ENCODE measurements around the gene CKS2. TPM values are rescaled to one million over a fixed set of nuclear protein-coding genes. Genes with fewer than 3 reads are reported as not detected.

CKS2 gene
- total RNA-seq, 2 experiments from 2014 or later, result 221 to 230 TPM

DNA sequence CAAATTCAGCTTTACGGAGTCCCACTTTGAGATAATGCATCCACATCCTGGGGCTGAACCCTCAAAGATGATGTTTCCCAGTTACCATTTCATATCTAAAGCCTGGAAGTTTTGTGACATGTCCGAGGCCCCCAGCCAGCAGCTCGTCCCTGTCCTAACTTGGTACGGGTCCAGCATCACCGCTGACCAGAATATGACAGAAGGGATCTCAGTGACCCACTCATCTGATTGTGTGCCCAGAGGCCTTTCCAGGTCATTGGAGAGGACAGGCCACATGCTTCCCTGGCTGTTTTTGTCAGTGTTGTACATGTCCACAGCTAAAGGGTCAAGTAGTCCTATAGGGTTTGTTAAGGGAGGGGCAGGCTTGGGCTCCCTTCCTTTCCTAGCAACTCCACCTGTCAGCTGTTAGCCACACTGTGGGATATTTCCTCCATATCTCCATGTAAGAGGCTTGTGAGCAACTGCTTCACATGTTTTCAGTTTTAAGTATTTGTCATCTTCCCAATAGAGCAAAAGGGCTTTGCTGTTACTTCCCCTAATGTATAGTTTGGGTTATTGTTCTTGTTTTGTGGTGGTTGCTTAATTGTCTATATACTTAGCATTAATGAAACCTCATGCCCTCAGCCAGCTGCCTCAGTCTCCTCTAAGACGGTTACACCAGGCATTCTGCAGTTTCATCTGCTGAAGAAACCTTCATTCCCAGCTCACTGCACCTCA lies 40.7 kb downstream of the CKS2 start:
- DNase-seq, result no peak
- TF ChIP-seq, protein P1, sequence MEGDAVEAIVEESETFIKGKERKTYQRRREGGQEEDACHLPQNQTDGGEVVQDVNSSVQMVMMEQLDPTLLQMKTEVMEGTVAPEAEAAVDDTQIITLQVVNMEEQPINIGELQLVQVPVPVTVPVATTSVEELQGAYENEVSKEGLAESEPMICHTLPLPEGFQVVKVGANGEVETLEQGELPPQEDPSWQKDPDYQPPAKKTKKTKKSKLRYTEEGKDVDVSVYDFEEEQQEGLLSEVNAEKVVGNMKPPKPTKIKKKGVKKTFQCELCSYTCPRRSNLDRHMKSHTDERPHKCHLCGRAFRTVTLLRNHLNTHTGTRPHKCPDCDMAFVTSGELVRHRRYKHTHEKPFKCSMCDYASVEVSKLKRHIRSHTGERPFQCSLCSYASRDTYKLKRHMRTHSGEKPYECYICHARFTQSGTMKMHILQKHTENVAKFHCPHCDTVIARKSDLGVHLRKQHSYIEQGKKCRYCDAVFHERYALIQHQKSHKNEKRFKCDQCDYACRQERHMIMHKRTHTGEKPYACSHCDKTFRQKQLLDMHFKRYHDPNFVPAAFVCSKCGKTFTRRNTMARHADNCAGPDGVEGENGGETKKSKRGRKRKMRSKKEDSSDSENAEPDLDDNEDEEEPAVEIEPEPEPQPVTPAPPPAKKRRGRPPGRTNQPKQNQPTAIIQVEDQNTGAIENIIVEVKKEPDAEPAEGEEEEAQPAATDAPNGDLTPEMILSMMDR (IDR thresholded peaks at IDR 0.05), result no peak
- no peaks in the 10 kb centered on the region for H3K27me3 Mint-ChIP-seq
- H3K4me3 Mint-ChIP-seq, result no peak overlapping the region
- peaks cover 22% of the 10 kb centered on the region for H3K4me1 Mint-ChIP-seq (ENCODE audit: low read depth)
- peaks cover 66% of the 10 kb centered on the region for H3K36me3 Mint-ChIP-seq (ENCODE audit: low read depth)
- no peak for ATAC-seq
- ChIA-PET POLR2A (interaction anchor here (1.0 to 1.5 kb wide), 4 partner anchors 9 to 27 kb away, joined by 3 to 5 read pairs (median 4); no protein-coding TSS in a partner anchor), CTCF (interaction anchor here (1.5 kb wide), 1 partner anchor 26 kb away, joined by 7 read pairs; no protein-coding TSS in a partner anchor)
- peak overlapping the region; percentile 56 for H3K27ac Mint-ChIP-seq
- intact Hi-C loops (cut with micrococcal nuclease), result no loop called here
- H3K9me3 Mint-ChIP-seq, result no peaks in the 10 kb centered on the region

DNA sequence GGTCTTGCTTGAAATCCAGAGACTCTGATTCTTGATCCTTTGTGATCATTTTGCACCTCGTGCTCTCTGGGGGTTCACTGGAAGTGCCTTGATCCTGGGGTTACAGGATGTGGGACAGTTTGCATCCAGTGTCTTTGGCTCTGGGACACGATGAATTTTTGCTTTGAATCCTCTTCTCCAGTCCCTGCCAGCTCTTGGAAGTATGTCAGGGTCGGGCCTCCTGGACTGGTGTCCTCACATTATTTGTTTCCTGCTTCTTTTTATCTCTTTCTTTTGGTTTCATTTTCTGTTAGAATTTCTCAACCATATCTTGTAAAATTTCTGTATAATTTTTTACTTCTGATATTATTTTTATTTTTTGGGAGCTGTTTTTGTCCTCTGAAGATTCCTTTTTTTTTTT lies 41.5 kb downstream of the CKS2 start:
- Mint-ChIP-seq H3K36me3 (ENCODE audit: low read depth) (peaks cover 64% of the 10 kb centered on the region), H3K27ac (peak overlapping the region; percentile 72)

DNA sequence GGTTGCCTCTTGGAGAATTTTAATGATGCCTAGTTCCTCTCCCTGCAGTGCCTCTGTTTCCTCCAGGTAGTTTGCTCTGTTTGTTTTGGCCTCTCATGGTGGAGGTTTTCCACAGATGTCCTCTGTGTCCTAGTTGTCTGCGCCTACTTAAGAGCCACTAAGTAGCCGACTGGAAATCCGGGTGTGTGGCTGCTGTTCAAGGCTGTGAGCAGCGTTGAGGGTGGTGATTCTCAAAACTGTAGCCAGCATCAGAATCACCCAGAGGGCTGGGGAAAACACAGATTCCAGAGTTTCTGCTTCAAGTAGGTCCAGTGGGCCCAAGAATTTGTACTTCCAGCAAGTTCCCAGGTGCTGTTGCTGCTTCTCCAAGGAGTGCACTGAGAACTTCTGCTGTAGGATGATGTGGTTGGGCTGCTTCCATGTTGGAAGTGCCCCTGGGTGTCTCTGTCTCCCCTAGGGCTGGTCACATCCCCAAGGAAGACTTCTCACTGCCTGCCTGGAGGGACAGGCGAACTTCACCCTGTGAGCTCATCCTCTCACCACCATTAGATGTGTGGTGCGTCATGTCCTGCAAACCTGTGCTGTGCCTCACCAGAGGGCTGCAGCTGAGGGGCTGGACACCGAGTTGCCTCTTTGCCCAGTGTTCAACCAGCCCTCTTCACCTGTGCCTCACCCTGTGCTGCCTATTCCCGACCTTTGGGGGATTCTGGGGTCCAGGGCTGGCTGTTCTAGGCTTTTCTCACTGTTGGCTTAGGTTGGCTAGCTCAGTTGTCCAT lies 42.1 kb downstream of the CKS2 start:
- ChIA-PET POLR2A (interaction anchor here (1.0 to 1.5 kb wide), 3 partner anchors 10 to 41 kb away, joined by 3 to 6 read pairs (median 4); no protein-coding TSS in a partner anchor), CTCF (no interaction called here)
- no peak overlapping the region for H3K4me3 Mint-ChIP-seq
- H3K27ac Mint-ChIP-seq, result peak overlapping the region; percentile 72
- no peak for ATAC-seq
- intact Hi-C loops (cut with micrococcal nuclease), result no loop called here
- DNase-seq, result no peak
- TF ChIP-seq, protein P1 (IDR thresholded peaks at IDR 0.05), result no peak
- peaks cover 29% of the 10 kb centered on the region for H3K4me1 Mint-ChIP-seq (ENCODE audit: low read depth)
- no peaks in the 10 kb centered on the region for H3K27me3 Mint-ChIP-seq
- no peaks in the 10 kb centered on the region for H3K9me3 Mint-ChIP-seq
- H3K36me3 Mint-ChIP-seq (ENCODE audit: low read depth), result peaks cover 64% of the 10 kb centered on the region

More for the DNA sequence above, 41.5 kb downstream of the CKS2 start:
- no peak for ATAC-seq
- ChIA-PET POLR2A (interaction anchor here (1.2 to 1.5 kb wide), 2 partner anchors 9 to 16 kb away, joined by 4 to 6 read pairs; no protein-coding TSS in a partner anchor), CTCF (interaction anchor here (1.5 kb wide), 1 partner anchor 27 kb away, joined by 7 read pairs; no protein-coding TSS in a partner anchor)
- Mint-ChIP-seq H3K27me3 (no peaks in the 10 kb centered on the region), H3K9me3 (no peaks in the 10 kb centered on the region), H3K4me1 (ENCODE audit: low read depth) (peaks cover 29% of the 10 kb centered on the region), H3K4me3 (no peak overlapping the region)
- DNase-seq, result no peak
- intact Hi-C loops (cut with micrococcal nuclease), result no loop called here
- TF ChIP-seq, protein P1 (IDR thresholded peaks at IDR 0.05), result no peak

DNA sequence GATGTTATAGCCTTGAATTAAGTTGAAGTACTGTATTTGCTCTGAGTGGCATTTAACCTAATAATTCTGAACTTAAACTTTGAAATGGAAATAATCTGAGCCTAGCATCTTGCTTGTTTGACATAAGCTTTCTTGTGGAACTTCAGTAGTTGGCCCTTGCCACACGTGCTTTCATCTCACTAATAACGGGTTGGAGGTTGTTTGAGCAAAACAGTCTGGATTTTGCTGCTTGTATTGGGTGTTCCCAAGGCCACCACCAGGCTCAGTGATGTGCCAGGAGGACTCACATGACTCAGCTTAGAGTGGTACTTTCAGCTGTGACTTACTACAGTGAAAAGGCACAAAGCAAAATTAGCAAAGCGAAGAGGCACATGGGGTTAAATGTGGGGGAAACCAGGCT lies 43.0 kb downstream of the CKS2 start:
- Mint-ChIP-seq H3K36me3 (ENCODE audit: low read depth) (peaks cover 62% of the 10 kb centered on the region), H3K27ac (peak overlapping the region; percentile 13), H3K4me1 (ENCODE audit: low read depth) (peaks cover 29% of the 10 kb centered on the region), H3K9me3 (no peaks in the 10 kb centered on the region), H3K27me3 (no peaks in the 10 kb centered on the region), H3K4me3 (no peak overlapping the region)
- TF ChIP-seq, protein P1 (IDR thresholded peaks at IDR 0.05), result no peak
- ChIA-PET POLR2A (interaction anchor here (1.0 kb wide), 1 partner anchor 42 kb away, joined by 3 read pairs; no protein-coding TSS in a partner anchor), CTCF (no interaction called here)
- no peak for ATAC-seq
- DNase-seq, result no peak
- intact Hi-C loops (cut with micrococcal nuclease), result no loop called here
